GM18868 (cell line): ENCODE results near the gene C13orf46.

Experiments used
- ATAC-seq: cut with Tn5 transposase; IDR thresholded peaks from one replicate; pipeline ENCODE4 v1.9.1; 2021; ENCODE audit warnings: mild to moderate bottlenecking, moderate library complexity; ENCODE audit not compliant: unreplicated experiment

Gene C13orf46

DNA sequence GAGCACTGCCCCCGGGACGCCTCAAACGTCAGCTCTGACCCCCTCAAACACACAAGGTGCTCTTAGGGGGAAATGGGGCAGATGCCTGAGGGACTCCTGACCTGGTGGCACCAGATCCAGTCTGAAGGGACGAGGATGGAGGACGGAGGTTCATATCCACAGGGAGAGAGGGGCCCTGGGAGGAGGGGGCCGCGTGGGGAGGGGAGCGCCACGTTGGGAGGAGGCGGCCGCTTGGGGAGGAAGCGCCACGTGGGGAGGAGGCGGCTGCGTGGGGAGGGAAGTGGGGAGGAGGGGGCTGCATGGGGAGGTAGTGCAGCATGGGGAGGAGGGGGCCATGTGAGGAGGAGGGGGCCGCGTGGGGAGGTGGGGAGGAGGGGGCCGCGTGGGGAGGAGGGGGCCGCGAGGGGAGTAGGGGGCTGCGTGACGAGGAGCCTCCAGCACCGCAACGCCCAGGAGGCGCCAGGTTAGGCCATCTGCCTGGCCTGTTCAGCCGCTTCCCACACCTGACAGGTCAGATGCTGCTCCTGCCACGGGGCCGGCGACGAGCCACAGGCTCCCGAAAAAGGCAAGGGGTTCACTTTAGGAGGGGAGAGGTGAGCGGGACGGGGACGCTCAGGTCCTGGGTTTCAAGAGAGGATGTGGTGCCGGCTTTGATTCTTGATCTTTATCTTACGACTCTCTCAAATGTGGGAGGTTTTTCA, 36.7 kb upstream of the C13orf46 start:
- no peak for ATAC-seq

- ATAC-seq = no peak
These were observed 35.9 kb upstream of the C13orf46 start for GRCh38 chr13:114009590-114010400.

- ATAC-seq = no peak
These were observed 35.2 kb upstream of the C13orf46 start for GRCh38 chr13:114008964-114009589.

DNA sequence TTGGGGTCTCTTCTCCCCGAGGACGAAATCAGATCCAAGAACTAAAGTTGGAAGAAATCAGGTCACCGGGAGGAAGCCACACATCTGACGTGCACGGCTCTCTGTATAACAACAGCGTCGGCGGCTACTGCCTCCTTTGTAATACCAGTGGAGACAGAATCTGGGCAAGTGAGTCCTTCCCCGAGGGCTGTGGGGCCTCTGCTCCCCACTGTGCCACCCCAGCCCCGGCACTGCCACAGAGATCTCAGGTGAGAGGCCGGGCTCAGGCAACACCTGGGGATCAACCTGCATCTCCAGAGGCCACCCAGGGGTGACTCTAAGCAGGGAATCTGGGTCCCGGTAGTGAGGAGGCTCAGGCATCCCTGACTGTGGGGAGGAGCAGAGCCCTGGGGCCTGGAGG, 33.7 kb upstream of the C13orf46 start:
- no peak for ATAC-seq

DNA sequence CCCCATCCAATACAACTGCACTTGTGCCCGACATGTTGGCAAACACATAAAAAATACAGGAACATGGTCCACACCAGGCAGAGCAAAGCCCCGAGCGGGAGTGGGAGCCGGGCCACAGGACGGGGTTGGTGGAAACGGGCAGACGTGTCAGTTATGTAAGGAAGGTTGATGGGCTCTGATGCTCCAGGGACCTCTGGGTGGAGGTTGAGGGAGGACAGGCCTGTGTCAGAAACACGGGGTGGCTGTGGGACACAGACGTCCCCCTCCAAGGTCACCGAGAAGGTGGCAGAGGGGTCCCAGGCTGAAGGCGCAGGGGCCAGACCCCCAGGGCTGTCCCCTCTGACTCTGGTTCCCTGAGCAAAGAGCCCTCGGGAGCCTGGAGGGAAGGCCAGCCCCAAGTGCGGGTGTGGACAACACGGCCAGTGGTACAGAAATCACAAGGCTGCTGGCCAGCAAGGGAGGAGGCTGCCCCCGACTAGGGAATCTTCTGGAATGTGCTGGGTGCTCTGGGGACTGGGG, 31.4 kb upstream of the C13orf46 start:
- no peak for ATAC-seq

DNA sequence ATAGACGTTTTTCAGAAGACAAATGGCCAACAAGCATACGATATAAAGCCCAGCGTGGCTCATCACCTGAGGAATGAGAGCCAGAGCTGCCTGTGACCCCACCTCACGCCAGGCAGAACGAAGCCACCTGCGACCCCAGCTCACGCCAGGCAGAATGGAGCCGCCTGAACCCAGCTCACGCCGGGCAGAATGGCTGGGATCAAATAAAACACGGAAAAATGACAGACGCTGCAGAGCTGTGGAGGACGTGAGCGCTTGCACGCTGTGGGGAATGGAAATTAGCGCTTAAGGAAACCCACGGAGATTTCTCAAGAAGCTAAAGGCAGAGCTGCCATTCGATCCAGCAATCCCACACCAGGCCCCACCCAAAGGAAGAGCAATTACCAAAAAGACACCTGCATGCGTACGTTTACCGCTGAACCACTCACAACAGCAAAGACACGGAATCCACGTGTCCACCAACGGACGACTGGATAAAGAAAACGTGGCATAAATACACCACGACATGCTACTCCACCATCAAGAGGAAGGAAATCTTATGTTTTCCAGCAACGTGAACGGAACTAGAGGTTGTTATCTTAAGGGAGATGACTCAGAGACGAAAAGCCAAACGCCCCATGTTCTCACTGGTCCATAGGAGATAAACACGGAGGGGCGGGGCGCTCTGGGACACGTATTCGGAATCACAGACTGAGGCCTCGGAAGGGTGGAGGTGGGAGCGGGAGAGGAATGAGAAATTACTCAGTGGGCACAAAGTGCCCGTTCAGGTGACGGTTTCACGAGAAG, 30.7 kb upstream of the C13orf46 start:
- ATAC-seq = no peak

DNA sequence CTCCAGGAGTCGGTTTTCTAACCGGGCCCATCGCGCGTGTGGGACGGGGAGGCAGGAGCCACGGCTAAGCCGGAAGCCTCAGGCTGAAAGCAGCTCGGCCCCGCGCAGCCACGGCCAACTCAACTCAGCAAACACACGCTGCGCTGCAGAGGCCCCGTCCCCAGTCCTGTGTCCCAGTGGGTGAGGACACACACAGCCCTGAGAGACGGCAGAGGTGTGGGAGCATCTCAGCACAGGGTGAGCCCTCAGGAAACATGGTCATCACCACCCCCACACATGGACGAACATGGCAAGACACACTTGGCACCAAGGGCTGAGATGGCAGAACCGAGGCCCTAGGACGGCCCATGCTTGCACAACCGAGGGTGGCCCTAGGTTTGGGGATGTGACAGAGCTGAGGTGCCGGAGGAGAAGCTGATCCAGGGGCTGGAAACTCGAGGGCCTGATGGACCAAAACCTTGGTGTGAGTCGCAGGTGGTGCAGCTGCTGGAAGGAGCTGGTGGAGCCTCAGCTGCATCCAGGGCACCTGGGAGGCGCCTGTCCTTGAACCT, 29.0 kb upstream of the C13orf46 start:
- no peak for ATAC-seq

- no peak for ATAC-seq
These were observed 28.2 kb upstream of the C13orf46 start for GRCh38 chr13:114002009-114002544.

GRCh38 chr13:114001331-114002008, 27.6 kb upstream of the C13orf46 start:
- no peak for ATAC-seq

- ATAC-seq = no peak
These were observed 26.5 kb upstream of the C13orf46 start for GRCh38 chr13:114000151-114001040.

GRCh38 chr13:113999618-113999910, 25.7 kb upstream of the C13orf46 start:
- ATAC-seq = no peak

- no peak for ATAC-seq
These were observed 25.1 kb upstream of the C13orf46 start for GRCh38 chr13:113998781-113999617.

DNA sequence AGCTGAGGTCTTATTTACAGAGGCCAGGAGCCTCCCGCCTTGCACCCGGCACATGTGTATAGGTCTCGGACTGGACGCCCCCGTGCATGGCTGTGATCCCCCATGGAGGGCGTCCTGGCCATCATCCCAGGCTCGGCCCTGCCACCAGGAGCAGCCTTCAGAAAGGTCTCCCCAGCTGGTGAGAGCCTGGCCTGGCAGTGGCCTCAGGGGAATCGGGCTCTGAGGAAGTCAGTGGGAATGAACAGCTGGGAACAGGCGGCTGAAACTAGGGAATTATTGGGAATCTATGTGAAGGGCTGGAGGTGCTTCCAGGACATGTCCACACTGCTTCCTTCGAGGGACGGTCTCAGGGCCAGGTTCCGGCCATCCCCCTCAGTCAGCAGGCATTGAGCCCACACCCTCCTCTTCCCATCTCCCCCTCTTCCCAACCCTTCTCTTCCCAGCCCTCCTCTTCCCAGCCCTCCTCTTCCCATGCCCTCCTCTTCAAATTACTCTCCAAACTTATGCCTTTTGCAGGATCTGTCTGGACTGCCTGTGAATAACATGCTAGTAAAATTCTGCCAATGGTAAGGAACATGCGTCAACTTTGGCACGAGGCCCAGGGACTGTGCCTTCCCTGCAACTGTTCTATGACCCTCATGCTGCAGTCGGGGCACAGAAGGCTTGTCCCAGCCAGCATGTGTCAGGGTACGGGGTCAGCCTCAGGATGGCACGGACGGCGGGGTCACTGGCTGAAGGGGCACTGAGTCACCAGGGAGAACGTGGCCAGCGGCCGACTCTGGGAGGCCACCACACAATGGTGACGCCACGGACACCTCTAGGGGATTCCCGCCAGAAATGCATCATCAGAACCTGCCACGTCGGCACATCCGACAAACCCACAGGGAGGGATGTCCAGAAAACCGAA, 24.2 kb upstream of the C13orf46 start:
- no peak for ATAC-seq

GRCh38 chr13:113996912-113997745, 23.3 kb upstream of the C13orf46 start:
- ATAC-seq = no peak

GRCh38 chr13:113996081-113996911, 22.4 kb upstream of the C13orf46 start:
- no peak for ATAC-seq
